BJ (cell line): Measurements from ENCODE around the gene P2RY14. TPM values are rescaled to one million over a fixed set of nuclear protein-coding genes. Genes with fewer than 3 reads are reported as not detected.

Source experiments
- CTCF ChIA-PET: fragments of 350-600 bp; formaldehyde crosslinking; extraction: SDS; loops from one replicate; lab custom pipeline; 2021; ENCODE audit warnings: antibody characterized with exemption, inconsistent platforms; lab: Yijun Ruan, JAX
- POLR2A ChIA-PET: fragments of 300-600 bp; sonication (Branson Sonifier 250); formaldehyde crosslinking; extraction: SDS; loops from one replicate; lab custom pipeline; 2021; ENCODE audit warnings: antibody characterized with exemption; lab: Charles Lee
- DNase-seq: peaks from one replicate; pipeline ENCODE4 v3.0.0-alpha.2; 2011; ENCODE audit warnings: low read depth
- H3K27me3 ChIP-seq: 2 replicates; pipeline ENCODE4 v1.6.0; 2011; ENCODE audit warnings: low read length; ENCODE audit not compliant: control insufficient read depth, insufficient read depth
- H3K36me3 ChIP-seq: 2 replicates; pipeline ENCODE4 v1.5.1; 2011; ENCODE audit warnings: low read length; ENCODE audit not compliant: control insufficient read depth, insufficient read depth
- H3K4me3 ChIP-seq: 2 replicates; pipeline ENCODE4 v1.5.1; 2011; ENCODE audit warnings: low read depth, mild to moderate bottlenecking, control low read depth, low read length
- polyA plus RNA-seq: library from polyadenylated mRNA; depleted of rRNA; stranded (reverse); fragments of >200 nt; gene quantifications from 2 replicates; pipeline ENCODE4 v1.2.3, GENCODE V29; 2011
- TF ChIP-seq, protein P1 (sequence below): IDR thresholded peaks from 2 replicates; pipeline ENCODE4 v1.5.1; 2011; ENCODE audit warnings: low read depth, mild to moderate bottlenecking, control low read depth, inconsistent platforms, low read length, moderate library complexity; ENCODE audit not compliant: insufficient read depth

The P2RY14 gene
- polyA plus RNA-seq, 1 experiment: not detected

DNA sequence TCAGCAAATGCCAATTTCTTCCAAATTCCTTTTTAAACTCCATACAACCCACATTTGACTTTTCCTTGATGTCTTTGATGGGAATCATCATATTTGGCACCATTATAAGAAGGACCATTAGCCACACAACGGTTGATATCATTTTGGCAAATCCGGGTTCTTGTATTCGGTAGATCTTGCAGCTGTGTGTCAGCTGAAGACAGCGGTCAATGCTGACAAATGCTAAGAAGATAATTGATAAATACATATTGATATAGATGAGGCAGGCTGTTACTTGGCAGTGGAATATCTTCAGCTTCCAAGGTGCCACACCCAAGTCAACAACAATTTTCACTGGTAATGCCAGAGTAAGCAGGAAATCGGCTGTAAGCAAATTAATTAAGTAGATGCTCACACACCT lies 79.5 kb downstream of the P2RY14 start:
- ChIA-PET CTCF (interaction anchor here (1.4 kb wide), 1 partner anchor 87 kb away, joined by 3 read pairs; no protein-coding TSS in a partner anchor), POLR2A (no interaction called here)
- no peak overlapping the region for H3K4me3 ChIP-seq
- H3K36me3 ChIP-seq: no peaks in the 10 kb centered on the region
- H3K27me3 ChIP-seq: no peaks in the 10 kb centered on the region
- TF ChIP-seq, protein P1, sequence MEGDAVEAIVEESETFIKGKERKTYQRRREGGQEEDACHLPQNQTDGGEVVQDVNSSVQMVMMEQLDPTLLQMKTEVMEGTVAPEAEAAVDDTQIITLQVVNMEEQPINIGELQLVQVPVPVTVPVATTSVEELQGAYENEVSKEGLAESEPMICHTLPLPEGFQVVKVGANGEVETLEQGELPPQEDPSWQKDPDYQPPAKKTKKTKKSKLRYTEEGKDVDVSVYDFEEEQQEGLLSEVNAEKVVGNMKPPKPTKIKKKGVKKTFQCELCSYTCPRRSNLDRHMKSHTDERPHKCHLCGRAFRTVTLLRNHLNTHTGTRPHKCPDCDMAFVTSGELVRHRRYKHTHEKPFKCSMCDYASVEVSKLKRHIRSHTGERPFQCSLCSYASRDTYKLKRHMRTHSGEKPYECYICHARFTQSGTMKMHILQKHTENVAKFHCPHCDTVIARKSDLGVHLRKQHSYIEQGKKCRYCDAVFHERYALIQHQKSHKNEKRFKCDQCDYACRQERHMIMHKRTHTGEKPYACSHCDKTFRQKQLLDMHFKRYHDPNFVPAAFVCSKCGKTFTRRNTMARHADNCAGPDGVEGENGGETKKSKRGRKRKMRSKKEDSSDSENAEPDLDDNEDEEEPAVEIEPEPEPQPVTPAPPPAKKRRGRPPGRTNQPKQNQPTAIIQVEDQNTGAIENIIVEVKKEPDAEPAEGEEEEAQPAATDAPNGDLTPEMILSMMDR: no peak
- DNase-seq: no peak

GRCh38 chr3:151197981-151198767 lies 80.2 kb downstream of the P2RY14 start:
- Histone ChIP-seq H3K4me3 (no peak overlapping the region), H3K36me3 (no peaks in the 10 kb centered on the region), H3K27me3 (no peaks in the 10 kb centered on the region)
- CTCF ChIA-PET: interaction anchor here (1.3 to 1.4 kb wide), 2 partner anchors 30 to 88 kb away, joined by 3 to 4 read pairs; no protein-coding TSS in a partner anchor
- peak; percentile 35 for DNase-seq
- POLR2A ChIA-PET: interaction anchor here (0.7 kb wide), 2 partner anchors 13 to 80 kb away, joined by 4 to 10 read pairs; partner anchors contain the start of gene P2RY14
- TF ChIP-seq, protein P1: no peak

GRCh38 chr3:151197228-151197627 lies 81.1 kb downstream of the P2RY14 start:
- H3K4me3 ChIP-seq: no peak overlapping the region
- DNase-seq: no peak
- no peaks in the 10 kb centered on the region for H3K27me3 ChIP-seq
- ChIA-PET POLR2A (no interaction called here), CTCF (interaction anchor here (1.3 kb wide), 1 partner anchor 29 kb away, joined by 4 read pairs; no protein-coding TSS in a partner anchor)
- TF ChIP-seq, protein P1: no peak
- no peaks in the 10 kb centered on the region for H3K36me3 ChIP-seq

- Histone ChIP-seq H3K36me3 (no peaks in the 10 kb centered on the region), H3K27me3 (no peaks in the 10 kb centered on the region), H3K4me3 (no peak overlapping the region)
- ChIA-PET POLR2A (no interaction called here), CTCF (interaction anchor here (1.3 kb wide), 1 partner anchor 12 kb away, joined by 4 read pairs; no protein-coding TSS in a partner anchor)
- TF ChIP-seq, protein P1: no peak
- DNase-seq: no peak
These were observed 81.9 kb downstream of the P2RY14 start for GRCh38 chr3:151196434-151196833.

DNA sequence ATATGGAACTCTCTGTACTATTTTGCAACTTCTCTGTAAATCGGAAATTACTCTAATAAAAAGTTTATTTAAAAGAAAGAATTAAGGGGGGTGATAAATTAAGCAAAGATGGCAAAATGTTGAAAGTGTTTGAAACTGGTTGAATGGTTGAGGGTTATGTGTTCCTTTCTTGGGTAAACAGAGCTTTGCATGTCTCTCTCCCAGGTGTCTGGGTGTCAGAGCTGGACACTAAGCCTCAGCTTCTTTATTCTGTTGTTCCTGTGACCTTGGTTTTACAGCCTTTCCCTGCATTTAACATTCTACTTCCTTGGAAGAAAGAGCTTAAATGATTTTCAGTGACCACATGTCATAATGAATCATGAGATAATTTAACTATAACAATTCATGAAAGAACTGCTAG lies 82.5 kb downstream of the P2RY14 start:
- TF ChIP-seq, protein P1: no peak
- no peaks in the 10 kb centered on the region for H3K27me3 ChIP-seq
- ChIA-PET POLR2A (no interaction called here), CTCF (interaction anchor here (1.3 kb wide), 1 partner anchor 11 kb away, joined by 4 read pairs; no protein-coding TSS in a partner anchor)
- H3K4me3 ChIP-seq: no peak overlapping the region
- H3K36me3 ChIP-seq: no peaks in the 10 kb centered on the region
- DNase-seq: no peak
